HG03064 (cell line): ENCODE data around the gene APOBEC4.

Experiments
- ATAC-seq: cut with Tn5 transposase; IDR thresholded peaks from one replicate; pipeline ENCODE4 v1.9.1; 2021; ENCODE audit warnings: low read depth; ENCODE audit not compliant: unreplicated experiment

APOBEC4 gene

GRCh38 chr1:183604815-183605214, 48.3 kb downstream of the APOBEC4 start:
- no peak for ATAC-seq

- ATAC-seq = no peak
Measured at GRCh38 chr1:183604038-183604808, 48.9 kb downstream of the APOBEC4 start.

GRCh38 chr1:183602510-183602909, 50.6 kb downstream of the APOBEC4 start:
- ATAC-seq = no peak

GRCh38 chr1:183600634-183601033, 52.5 kb downstream of the APOBEC4 start:
- no peak for ATAC-seq

- ATAC-seq = no peak
Measured at GRCh38 chr1:183600136-183600535, 53.0 kb downstream of the APOBEC4 start.

GRCh38 chr1:183598386-183598785, 54.7 kb downstream of the APOBEC4 start:
- peak; percentile 77 for ATAC-seq

- no peak for ATAC-seq
Measured at GRCh38 chr1:183597656-183598347, 55.3 kb downstream of the APOBEC4 start.

GRCh38 chr1:183596500-183596899, 56.6 kb downstream of the APOBEC4 start:
- no peak for ATAC-seq
